ENCODE data around the gene CLN6. TPM values are rescaled to one million over a fixed set of nuclear protein-coding genes. Genes with fewer than 3 reads are reported as not detected.

Gene CLN6
- total RNA-seq, 1 donor from 2014 or later = 37.5 TPM

GRCh38 chr15:68191555-68191954, 38.0 kb downstream of the CLN6 start:
- Mint-ChIP-seq H3K27ac (no peak overlapping the region), H3K9me3 (no peaks in the 10 kb centered on the region), H3K4me1 (peaks cover 4% of the 10 kb centered on the region), H3K27me3 (no peaks in the 10 kb centered on the region), H3K36me3 (ENCODE audit: low read depth) (peaks cover 60% of the 10 kb centered on the region), H3K4me3 (no peak overlapping the region)
- no peak for TF ChIP-seq CTCF (IDR thresholded peaks at IDR 0.05)
- no peak for DNase-seq
- ChIA-PET POLR2A (no interaction called here), CTCF (no interaction called here)
- ATAC-seq (ENCODE audit: low read depth) = no peak
- intact Hi-C loops (cut with micrococcal nuclease) = no loop called here

GRCh38 chr15:68190048-68190447, 39.5 kb downstream of the CLN6 start:
- ATAC-seq (ENCODE audit: low read depth) = no peak
- no peak for TF ChIP-seq CTCF (IDR thresholded peaks at IDR 0.05)
- Mint-ChIP-seq H3K4me1 (peaks cover 4% of the 10 kb centered on the region), H3K27ac (no peak overlapping the region), H3K4me3 (no peak overlapping the region), H3K36me3 (ENCODE audit: low read depth) (peaks cover 71% of the 10 kb centered on the region), H3K9me3 (no peaks in the 10 kb centered on the region), H3K27me3 (no peaks in the 10 kb centered on the region)
- intact Hi-C loops (cut with micrococcal nuclease) = no loop called here
- CTCF ChIA-PET = no interaction called here
- DNase-seq = no peak
- POLR2A ChIA-PET = no interaction called here

- ChIA-PET CTCF (no interaction called here), POLR2A (no interaction called here)
- Mint-ChIP-seq H3K36me3 (ENCODE audit: low read depth) (peaks cover 81% of the 10 kb centered on the region), H3K9me3 (no peaks in the 10 kb centered on the region), H3K27ac (no peak overlapping the region), H3K27me3 (no peaks in the 10 kb centered on the region), H3K4me3 (no peak overlapping the region), H3K4me1 (peaks cover 4% of the 10 kb centered on the region)
- no peak for TF ChIP-seq CTCF (IDR thresholded peaks at IDR 0.05)
- intact Hi-C loops (cut with micrococcal nuclease) = no loop called here
- DNase-seq = no peak
- ATAC-seq (ENCODE audit: low read depth) = no peak
Measured at GRCh38 chr15:68188647-68189046, 40.9 kb downstream of the CLN6 start.

GRCh38 chr15:68187559-68187958, 42.0 kb downstream of the CLN6 start:
- ChIA-PET POLR2A (no interaction called here), CTCF (no interaction called here)
- no peak overlapping the region for H3K27ac Mint-ChIP-seq
- intact Hi-C loops (cut with micrococcal nuclease) = no loop called here
- H3K9me3 Mint-ChIP-seq = no peaks in the 10 kb centered on the region
- peaks cover 4% of the 10 kb centered on the region for H3K4me1 Mint-ChIP-seq
- no peak overlapping the region for H3K4me3 Mint-ChIP-seq
- TF ChIP-seq CTCF (IDR thresholded peaks at IDR 0.05) = no peak
- DNase-seq = no peak
- peaks cover 83% of the 10 kb centered on the region for H3K36me3 Mint-ChIP-seq (ENCODE audit: low read depth)
- H3K27me3 Mint-ChIP-seq = no peaks in the 10 kb centered on the region
- ATAC-seq (ENCODE audit: low read depth) = no peak

- Mint-ChIP-seq H3K4me1 (peaks cover 4% of the 10 kb centered on the region), H3K27ac (no peak overlapping the region), H3K27me3 (no peaks in the 10 kb centered on the region), H3K36me3 (ENCODE audit: low read depth) (peaks cover 79% of the 10 kb centered on the region), H3K9me3 (no peaks in the 10 kb centered on the region), H3K4me3 (no peak overlapping the region)
- DNase-seq (no peak), ATAC-seq (ENCODE audit: low read depth) (no peak)
- TF ChIP-seq CTCF (IDR thresholded peaks at IDR 0.05) = no peak
- intact Hi-C loops (cut with micrococcal nuclease) = no loop called here
- CTCF ChIA-PET = no interaction called here
- POLR2A ChIA-PET = no interaction called here
Measured at GRCh38 chr15:68186671-68187397, 42.7 kb downstream of the CLN6 start.

Data from activated B cell treated with CpG ODN at 0.5 μM for 24 hours (primary cell).